GM11168 (cell line): ENCODE data around the gene HOXA9.

ENCODE experiments used
- in situ Hi-C: fragments of 300-500 bp; cut with MboI; formaldehyde crosslinking; loops from one replicate; pipeline ENCODE4 v1.12.0; 2022; ENCODE audit warnings: low sequenced_read_pairs; ENCODE audit not compliant: unreplicated experiment

HOXA9 gene

DNA sequence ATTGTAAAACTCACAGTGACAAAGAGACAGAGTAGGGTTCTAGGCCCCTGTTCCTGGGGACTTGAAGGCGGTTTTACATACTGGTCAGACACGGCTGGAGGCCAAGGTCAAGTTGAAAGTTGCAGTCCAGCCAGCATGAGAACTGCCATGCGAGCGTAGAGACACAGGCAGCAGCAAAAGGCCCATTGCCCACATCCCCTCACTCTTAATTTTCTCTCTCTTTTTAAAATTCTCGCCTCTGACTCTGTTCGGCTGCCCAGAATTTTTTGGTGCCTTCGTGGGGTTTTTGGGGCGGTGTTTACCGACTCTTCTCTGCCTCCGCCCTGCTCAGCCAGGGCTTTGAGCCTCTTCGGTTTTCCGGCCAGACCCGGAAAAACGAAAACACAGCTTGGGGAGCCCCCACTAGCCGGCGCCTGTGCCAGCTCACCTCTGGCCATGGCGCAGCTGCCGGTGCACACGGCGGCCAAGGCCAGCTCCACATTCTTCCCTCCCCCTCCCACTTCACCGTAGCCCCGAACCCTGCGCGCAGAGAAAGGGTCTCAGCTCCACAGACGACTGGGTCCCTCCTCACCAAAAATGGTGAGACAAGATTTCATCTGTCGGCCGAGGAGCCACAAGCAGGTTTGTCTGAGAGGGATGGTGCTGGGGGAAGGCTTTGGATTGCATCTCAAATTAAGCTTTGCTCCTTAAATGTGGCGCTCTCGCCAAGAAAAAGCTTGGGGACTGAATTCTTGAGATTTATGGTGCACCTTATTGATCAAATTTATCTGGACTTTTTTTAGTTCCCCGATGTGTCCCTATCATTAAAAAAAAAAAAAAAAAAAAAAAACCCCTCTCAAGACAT lies 36.9 kb upstream of the HOXA9 start:
- in situ Hi-C loops, result loop anchor here (10.0 to 25.0 kb wide), 3 partner anchors 385 to 723 kb away; no protein-coding TSS in a partner anchor

DNA sequence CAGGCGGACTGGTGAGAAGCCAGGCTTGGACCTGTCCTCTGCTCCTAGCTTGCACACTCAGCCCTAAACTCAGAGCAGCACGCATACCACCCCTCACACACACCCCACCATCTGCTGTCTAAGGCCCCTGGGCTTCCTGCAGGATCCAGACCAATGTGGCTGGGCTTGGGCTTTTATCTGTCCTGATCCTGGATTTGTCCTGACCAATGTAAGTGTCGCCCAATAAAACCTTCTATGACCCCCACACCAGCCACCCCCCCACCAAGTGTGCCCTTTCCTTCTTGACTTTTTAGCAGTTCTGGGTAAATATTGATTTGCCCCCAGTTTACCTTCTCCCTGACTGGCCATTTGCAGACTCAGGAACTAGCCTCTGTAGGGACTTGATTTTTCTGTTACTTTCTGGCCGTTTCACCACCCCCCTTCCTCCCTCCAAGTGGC lies 36.3 kb upstream of the HOXA9 start:
- in situ Hi-C loops, result loop anchor here (10.0 to 25.0 kb wide), 3 partner anchors 386 to 723 kb away; no protein-coding TSS in a partner anchor

DNA sequence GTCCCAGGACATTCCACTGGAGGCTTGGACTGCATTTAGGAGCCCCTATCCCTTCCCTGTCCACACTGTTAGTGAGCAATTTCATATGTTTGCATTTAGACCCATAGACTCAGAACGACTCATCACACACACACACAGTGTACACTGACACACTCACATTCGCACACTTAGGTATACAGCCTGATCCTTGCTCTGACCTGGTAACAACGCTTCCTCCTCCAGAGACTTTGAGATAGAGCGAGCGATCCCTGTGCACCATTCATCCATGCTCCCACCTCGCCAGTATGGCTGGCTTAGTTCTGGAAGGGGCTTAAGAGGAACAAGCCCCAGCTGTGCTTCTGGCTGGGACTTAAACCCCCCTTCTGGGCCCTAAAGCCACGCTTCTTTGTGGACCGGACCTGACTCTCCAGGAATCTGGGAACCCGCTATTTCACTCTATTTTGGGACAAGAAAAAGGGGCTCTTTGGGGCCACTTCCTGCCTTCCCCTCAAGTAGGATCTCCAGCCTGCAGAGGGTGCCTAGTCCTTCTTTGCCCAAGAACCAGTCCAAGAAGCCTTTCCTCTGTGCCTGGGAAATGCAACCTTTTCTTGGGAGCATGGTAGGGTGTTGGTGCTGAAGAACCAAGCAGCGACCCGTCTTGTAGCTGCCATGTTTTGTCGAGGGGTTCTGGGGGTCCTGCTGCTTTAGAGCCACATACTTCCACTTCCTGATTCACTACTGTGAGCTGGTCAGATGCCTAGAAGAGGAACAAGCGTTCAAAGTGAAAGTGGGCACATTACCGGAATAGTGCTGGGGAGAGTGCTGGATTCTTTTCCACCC lies 35.6 kb upstream of the HOXA9 start:
- in situ Hi-C loops, result loop anchor here (10.0 to 25.0 kb wide), 3 partner anchors 386 to 724 kb away; no protein-coding TSS in a partner anchor

DNA sequence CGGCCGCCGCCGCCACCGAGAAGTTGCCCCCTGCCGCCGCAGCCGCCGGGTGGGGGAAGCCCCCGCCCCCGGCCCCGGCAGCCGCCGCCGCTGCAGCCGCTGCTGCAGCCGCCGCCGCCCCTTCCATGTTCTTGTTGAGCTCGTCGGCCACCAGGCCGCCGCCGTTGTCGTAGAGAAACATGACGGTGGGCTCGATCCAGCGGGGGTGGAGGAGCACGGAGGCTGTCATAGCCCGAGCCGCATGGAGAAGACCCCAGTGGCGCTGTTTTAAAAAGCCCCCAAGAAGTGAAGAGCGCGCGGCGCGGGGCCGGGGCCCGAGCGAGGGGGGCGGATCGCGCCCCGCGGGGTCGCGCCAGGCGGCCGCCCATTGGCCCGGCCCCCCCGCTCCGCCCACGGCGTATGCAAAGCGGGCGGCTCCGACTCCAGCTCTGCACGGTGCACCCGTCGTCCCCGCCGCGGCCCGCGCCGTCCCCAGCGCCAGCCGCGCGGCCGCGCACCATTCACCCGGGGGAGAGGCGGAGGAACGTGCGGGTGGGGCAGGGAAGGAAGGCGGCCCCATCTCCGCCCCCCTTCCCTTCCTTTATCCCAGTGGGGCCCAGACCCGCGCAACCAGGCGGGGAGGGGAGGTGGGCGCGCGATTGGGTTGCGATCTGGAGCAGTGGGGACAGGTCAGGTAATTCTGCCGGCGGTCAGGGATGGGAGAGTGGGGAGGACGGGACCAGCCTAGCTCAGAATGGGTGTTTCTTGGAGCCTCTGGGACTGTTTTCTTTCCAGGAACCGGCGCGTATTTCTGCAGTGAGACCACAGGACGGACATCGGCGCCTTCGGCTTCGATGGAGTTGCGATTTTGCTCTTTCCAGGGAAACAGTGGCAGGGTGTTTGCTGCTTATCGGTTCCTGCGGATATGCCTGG lies 34.8 kb upstream of the HOXA9 start, which contains the start of gene HOXA13:
HOXA13 (minus strand) TSS at position 243 of the 912 bp plus-strand sequence; CDS start at position 229, 14 bp downstream.
- in situ Hi-C loops, result loop anchor here (10.0 to 25.0 kb wide), 4 partner anchors 387 to 1338 kb away; no protein-coding TSS in a partner anchor

DNA sequence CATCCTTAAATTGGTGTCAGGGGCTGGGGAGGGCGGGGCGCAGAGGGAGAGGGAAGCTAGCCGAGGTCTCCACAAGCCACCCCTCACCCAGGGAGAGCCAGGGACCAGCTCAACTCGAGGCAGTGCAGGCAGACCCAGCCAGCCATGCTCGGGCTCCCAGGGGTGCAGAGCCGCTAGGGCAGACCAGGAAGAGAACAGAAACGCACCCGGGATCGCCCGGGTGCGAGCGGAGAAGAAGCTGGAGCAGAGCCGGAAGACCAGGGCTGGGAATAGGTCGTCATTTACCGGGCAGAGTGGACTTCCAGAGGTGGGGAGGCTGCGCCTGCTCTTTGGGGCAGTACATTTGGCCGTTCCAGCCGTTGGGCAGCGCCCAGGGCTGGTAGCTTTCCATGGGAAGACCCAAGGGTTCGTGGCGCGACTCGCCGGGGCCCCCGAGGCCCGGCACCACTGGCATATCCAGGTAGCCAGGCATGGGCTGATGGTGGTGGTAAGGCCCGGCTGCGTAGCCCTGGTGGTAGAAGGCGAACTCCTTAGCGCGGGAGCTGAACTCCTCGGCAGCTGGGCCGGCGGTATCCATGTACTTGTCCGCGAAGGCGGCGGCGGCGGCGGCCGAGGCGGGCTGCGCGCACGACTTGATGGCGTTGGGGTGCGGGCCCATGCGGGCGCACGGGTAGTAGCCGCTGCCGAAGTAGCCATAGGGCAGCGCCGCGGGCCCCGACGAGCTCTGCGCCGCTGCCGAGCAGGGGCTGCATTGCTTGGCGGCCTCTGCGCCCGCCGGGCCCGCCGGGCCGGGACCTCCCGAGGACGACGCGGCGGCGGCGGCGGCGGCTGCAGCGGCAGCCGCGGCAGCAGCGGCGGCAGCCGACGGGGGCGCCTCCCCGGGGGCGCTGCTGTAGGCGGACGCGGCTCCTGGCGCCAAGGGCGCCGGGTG lies 33.8 kb upstream of the HOXA9 start:
- in situ Hi-C loops, result loop anchor here (25.0 kb wide), 1 partner anchor 1337 kb away; no protein-coding TSS in a partner anchor

DNA sequence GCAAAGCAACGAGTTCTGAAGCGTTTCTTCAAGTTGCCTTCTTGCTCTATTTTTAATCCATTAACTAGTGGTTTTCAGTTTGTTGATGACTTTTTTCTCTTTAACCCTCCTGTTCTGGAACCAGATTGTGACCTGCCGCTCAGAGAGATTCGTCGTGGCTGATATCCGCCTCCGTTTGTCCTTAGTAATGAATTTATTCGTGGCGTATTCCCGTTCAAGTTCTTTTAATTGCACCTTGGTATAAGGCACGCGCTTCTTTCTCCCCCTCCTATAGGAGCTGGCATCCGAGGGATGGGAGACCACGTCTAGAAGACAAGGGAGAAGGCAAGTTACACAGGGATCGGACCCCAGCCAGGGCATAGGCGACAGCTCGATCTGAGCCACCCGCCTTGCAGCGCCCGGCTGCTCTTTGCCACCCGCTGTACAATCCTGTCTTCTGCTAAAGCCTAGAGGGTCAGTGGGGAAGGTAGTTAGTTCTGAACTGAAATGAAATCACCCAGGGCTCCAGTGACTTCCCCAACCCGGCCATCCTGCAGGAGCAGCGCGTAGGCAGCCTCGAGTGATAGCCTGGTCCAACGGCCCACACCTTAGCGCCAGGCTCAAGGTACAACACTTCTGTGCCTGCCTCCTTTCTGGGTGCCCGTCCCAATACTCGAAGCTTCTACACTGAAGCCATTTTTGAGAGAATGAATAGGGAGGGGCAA lies 33.0 kb upstream of the HOXA9 start:
- in situ Hi-C loops, result loop anchor here (25.0 kb wide), 1 partner anchor 1336 kb away; no protein-coding TSS in a partner anchor

DNA sequence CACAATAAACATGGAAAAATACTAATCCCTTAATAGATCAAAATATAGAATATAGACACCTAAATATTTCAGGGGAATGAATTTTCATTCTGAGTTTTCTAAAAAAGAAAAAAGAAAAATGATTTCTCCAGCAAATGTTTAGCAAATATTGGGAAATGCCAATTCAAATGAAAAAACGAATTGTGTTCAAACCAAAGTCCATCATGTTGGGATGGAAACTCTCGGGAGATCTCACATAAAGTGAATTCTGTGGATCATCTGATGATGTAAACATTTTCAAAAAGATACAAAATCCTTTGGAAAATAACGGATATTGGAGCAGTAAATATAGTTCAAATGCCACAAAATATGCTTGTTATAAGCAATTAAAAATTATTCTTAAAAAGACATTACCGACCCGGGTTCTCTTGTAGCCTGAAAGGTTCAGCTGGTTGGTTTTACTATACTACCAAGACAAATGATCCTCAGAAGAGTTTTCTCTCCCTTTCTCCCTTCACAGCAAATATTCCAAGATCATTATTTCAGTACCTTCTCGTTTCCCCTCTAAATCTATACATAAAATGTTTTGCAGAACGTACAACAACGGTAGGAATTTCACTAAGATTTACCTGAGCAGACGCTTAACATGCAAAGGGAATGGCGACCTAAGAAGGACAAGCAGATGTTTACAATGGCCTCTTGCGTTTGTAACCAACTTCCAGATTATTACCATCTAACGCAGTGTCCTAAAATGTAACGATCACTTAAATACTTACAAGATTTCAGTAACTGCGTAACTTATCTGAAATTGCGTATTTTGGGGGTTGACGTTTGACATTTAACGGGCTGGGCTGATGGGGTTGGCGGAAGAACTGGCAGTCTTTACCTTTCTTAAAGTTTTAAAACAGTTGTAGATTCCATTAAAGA lies 32.1 kb upstream of the HOXA9 start:
- in situ Hi-C loops, result loop anchor here (25.0 kb wide), 1 partner anchor 1335 kb away; no protein-coding TSS in a partner anchor

DNA sequence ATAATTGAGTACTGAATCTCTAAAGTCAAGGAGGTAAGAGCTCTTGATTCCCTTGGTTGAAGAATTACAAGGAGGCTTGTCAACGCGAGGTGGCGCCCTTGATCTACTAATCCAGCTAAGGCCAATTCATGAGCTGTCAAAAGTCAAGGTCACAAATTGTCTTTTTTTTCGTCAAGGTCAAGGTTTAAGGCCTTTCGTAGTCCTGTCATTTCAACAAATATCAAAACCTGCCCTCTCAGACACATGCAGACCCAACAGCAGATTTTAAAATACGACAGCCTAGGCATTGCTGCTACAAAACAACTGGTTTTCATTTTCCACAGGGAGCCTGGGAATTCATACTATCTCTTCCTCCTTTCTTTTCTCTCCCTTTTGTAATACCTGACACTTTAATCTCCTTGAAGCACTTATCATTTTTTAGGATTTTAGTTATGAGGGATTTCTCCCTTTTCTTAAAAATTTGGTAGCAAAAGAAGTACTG lies 31.0 kb upstream of the HOXA9 start:
- in situ Hi-C loops, result loop anchor here (25.0 kb wide), 1 partner anchor 1334 kb away; no protein-coding TSS in a partner anchor

DNA sequence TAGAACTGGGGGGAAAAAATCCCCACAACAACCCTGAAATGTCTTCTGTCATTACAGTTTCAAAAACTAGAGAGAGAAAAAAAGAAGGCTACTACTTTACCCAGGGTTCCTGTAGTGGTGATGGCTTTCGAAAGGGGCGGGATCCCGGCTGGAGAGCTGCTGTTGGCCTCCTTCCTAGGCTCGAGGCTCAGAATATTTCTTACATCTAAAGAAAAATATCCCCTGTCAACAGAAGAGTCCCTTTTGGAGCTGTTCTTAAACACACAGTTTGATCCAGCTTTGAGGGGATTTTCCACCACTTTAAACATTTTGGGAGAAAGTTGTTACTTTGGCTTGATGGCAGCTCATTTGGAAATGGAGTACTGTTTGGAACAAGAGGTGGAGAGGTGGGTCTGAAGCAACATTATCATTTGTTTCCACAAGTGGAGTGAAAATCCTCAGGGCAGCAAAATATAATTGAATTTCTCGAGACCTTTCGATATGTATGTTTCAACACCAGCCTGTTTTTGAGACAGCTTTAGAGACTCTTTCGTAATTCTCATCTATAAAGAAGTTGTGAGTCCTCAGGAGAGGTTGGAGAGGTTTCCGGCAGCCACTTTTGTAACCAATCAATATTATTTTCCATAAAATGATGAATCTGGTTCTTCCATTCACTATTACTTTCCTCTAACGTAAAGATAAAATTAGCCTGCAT lies 29.5 kb upstream of the HOXA9 start:
- in situ Hi-C loops, result loop anchor here (25.0 kb wide), 1 partner anchor 1333 kb away; no protein-coding TSS in a partner anchor

DNA sequence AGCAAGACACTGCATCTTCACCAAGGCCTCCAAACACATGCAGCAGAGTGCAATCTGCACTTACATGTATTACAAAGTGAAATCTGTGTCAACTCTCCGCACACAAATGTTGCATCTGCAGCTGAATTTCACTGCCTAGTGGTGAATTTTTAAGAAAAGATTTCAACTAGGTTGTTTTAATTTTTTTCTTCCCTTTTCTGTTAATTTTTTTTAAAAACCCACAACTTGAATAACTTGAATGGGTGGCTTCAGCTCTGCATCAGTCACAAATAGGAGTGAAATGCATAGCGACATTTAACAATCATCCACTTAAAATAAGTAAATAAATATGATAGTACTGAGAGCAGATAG lies 28.6 kb upstream of the HOXA9 start:
- in situ Hi-C loops, result loop anchor here (25.0 kb wide), 1 partner anchor 1332 kb away; no protein-coding TSS in a partner anchor

DNA sequence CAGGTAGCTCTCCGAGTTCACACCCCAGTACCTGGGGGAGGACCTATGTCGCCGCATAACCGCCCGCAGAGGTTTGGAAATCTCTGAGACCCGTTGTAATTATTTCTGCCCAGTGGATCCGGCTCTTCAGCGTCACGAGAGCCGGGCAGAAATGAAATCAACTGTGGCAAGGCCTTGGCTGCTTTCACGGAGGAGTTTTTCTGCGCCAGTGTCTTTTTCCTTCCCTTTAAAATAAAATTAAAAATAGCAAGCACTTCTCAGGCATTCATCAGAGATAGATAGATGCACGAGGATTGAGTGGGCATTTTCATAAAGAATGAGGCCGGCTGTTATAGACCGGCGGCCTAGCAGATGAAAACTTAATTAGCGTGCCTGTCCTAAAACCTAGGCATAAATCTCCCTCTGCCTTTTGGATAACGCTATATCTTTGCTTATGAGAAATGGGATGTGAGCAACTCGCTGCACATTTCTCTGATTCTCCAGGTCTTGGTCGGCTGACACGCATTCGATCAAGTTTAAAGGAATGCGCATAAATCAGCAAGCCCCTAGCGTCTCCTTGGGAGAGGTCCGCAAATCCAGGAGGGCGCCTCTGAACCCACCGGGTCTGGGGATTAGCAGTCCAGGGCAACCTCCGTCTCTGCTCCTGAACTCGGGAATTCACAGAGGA lies 28.1 kb upstream of the HOXA9 start:
- in situ Hi-C loops, result loop anchor here (25.0 kb wide), 1 partner anchor 1331 kb away; no protein-coding TSS in a partner anchor

DNA sequence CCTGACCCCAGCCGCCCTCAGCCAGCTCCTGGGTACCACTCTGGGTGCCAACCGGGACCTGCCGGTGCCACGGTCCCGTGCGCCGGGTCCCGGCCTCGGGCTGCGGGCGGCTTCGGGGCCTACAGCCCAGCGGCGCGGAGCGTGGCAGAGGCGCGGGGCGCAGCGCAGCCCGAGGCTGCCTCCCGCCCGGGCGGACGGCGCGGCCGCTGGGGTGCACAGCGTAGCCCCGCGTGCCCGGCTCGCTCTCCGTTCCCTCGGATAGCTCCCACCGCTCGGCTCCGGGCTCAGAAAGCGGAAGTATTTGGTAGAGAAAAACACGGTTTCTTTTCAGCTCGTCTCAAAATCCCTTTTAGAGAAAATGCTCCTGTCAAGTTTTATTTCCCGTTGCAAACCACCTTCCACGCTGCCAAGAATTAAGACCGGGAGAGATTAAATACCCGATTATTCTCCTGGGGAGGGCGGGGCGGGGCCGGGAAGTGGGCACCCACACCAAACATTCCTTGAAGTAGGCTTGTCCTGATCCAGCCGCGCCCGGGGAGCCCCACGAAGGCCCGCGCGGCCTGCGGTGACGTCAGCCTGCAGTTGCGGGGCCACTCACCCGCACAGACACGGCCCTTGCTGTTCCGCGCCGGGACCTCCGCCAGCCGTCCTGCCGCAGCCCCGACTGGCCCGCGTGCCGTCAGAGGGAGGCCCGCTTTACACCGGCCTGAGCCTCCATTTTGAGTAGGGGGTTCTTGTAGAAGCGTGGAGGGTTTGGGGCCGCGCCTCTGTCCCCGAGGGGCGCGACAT lies 27.4 kb upstream of the HOXA9 start:
- in situ Hi-C loops, result loop anchor here (25.0 kb wide), 1 partner anchor 1330 kb away; no protein-coding TSS in a partner anchor

DNA sequence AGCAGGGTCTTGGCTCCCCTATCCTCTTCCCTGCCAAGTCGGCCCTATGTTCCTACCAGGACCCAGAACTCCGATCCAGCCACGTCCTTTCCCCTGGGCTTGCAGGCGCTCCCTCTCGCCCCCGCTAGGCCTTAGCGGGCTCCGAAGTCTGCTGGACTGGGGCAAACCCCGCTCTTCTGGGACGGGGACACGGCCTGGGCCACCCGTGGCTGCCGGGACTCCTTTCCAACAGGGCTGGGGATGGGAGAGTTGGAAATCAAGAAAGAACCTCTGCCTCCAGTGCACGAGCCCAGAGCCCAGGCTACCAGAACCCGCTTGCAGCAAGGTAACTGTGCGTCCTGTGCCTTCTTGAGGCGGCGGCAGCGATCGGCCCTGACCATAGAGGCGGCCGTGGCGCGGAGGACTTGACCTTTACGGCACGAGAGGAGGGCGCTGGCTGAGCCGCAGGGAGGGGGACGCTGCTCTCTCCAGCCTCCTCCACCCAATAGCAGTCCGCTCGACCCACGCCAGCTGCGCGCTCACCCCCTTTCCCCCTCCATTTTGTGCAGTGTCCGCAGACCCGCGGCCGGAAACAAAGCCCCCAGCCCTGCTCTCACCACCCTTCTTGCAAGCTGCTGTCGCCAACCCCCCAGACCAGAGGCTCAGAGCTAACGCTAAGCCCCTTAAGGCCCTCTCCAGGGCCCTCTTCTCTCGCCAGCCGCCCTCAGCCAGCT lies 26.7 kb upstream of the HOXA9 start:
- in situ Hi-C loops, result loop anchor here (25.0 kb wide), 1 partner anchor 1330 kb away; no protein-coding TSS in a partner anchor
